ENCODE data around the gene PFKL. TPM values are rescaled to one million over a fixed set of nuclear protein-coding genes. Genes with fewer than 3 reads are reported as not detected.

The PFKL gene
- total RNA-seq, 1 experiment from 2014 or later = 134 TPM

DNA sequence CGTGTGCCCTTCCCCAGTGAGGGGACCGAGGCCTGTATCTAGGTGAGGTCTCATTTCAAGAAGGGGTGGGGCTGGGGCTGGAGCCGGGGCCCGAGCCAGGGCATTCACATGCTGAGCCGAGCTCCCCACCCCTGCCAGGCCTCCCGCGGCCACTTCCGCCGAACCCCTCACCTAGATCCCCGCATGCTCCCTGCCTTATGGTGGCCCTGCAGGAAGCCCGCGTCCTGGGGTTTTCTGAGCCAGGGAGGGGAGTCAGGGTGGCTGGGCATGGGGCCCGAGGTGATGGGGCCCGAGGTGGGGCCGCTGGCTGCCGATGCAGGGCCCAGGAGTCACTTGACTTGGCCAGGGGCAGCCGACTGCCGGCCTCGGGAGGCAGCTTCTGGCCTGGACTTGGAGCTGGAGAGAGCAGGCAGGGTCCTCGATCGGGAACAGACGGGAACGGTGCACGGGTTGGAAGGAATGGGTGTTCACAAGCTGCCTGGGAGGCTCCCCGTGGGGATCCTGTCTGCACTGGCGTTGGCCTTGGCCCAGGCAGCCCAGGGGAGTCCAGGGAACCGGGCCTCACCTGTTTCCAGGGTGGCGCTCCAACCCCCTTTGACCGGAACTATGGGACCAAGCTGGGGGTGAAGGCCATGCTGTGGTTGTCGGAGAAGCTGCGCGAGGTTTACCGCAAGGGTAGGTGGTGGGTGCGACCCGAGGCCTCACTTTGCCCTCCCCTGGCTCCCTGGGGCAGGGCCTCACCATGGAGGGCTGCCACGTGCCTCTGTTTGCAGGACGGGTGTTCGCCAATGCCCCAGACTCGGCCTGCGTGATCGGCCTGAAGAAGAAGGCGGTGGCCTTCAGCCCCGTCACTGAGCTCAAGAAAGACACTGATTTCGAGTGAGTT lies 25.8 kb downstream of the PFKL start:
- DNase-seq (ENCODE audit: low spot score) = no peak
- POLR2A ChIA-PET = no interaction called here
- Mint-ChIP-seq H3K27ac (no peak overlapping the region), H3K9me3 (no peaks in the 10 kb centered on the region), H3K27me3 (ENCODE audit: low read depth) (no peaks in the 10 kb centered on the region), H3K4me1 (no peaks in the 10 kb centered on the region), H3K4me3 (no peak overlapping the region), H3K36me3 (no peaks in the 10 kb centered on the region; the same call in 1 of the 2 replicates)
- no peak for ATAC-seq
- CTCF ChIA-PET = no interaction called here
- TF ChIP-seq SMAD4 (CRISPR knock-in tag; IDR thresholded peaks at IDR 0.05) (no peak), MYBL2 (CRISPR knock-in tag; IDR thresholded peaks at IDR 0.05) (no peak), ESRRA (CRISPR knock-in tag; IDR thresholded peaks at IDR 0.05; ENCODE audit: borderline replicate concordance) (no peak), ZNF219 (CRISPR knock-in tag; IDR thresholded peaks at IDR 0.05; ENCODE audit: borderline replicate concordance) (no peak), JAZF1 (CRISPR knock-in tag; IDR thresholded peaks at IDR 0.05) (no peak), IRF2 (CRISPR knock-in tag; IDR thresholded peaks at IDR 0.05; ENCODE audit: borderline replicate concordance, low read depth) (no peak), ETV6 (CRISPR knock-in tag; IDR thresholded peaks at IDR 0.05) (no peak), TEAD4 (CRISPR knock-in tag; IDR thresholded peaks at IDR 0.05) (no peak), GRHL2 (CRISPR knock-in tag; IDR thresholded peaks at IDR 0.05; ENCODE audit: insufficient replicate concordance, severe bottlenecking) (no peak)
- TF ChIP-seq, protein P1, sequence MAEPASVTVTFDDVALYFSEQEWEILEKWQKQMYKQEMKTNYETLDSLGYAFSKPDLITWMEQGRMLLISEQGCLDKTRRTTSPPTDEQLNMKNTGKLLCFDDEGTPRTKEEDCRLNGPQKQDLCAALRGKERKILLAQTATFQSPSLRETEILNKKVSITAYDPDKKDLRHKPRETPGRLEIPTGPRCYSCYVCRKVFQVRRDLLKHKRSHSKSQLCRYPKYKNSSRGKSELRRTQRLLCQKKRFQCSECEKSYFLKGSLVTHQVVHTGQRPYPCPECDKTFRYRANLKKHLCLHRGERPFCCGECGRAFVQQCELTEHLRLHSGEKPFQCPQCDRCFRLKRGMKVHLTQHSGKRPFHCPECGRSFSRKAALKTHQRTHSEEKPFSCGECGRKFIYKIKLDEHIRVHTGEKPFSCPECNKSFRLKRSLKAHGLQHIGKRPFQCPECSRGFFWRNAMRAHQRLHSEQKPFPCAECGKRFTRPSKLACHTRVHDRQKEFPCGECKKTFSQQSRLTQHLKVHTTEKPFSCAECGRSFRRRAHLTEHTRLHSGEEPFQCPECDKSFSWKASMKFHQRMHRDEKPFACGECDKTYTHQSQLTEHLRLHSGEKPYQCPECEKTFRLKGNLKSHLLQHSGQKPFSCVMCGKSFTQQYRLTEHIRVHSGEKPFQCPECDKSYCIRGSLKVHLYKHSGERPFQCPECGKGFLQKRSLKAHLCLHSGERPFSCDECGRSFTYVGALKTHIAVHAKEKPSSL (CRISPR knock-in tag; conservative IDR thresholded peaks at IDR 0.05) = no peak
- TF ChIP-seq, protein P2, sequence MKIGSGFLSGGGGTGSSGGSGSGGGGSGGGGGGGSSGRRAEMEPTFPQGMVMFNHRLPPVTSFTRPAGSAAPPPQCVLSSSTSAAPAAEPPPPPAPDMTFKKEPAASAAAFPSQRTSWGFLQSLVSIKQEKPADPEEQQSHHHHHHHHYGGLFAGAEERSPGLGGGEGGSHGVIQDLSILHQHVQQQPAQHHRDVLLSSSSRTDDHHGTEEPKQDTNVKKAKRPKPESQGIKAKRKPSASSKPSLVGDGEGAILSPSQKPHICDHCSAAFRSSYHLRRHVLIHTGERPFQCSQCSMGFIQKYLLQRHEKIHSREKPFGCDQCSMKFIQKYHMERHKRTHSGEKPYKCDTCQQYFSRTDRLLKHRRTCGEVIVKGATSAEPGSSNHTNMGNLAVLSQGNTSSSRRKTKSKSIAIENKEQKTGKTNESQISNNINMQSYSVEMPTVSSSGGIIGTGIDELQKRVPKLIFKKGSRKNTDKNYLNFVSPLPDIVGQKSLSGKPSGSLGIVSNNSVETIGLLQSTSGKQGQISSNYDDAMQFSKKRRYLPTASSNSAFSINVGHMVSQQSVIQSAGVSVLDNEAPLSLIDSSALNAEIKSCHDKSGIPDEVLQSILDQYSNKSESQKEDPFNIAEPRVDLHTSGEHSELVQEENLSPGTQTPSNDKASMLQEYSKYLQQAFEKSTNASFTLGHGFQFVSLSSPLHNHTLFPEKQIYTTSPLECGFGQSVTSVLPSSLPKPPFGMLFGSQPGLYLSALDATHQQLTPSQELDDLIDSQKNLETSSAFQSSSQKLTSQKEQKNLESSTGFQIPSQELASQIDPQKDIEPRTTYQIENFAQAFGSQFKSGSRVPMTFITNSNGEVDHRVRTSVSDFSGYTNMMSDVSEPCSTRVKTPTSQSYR (CRISPR knock-in tag; IDR thresholded peaks at IDR 0.05) = no peak
- TF ChIP-seq, protein P3, sequence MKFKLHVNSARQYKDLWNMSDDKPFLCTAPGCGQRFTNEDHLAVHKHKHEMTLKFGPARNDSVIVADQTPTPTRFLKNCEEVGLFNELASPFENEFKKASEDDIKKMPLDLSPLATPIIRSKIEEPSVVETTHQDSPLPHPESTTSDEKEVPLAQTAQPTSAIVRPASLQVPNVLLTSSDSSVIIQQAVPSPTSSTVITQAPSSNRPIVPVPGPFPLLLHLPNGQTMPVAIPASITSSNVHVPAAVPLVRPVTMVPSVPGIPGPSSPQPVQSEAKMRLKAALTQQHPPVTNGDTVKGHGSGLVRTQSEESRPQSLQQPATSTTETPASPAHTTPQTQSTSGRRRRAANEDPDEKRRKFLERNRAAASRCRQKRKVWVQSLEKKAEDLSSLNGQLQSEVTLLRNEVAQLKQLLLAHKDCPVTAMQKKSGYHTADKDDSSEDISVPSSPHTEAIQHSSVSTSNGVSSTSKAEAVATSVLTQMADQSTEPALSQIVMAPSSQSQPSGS (CRISPR knock-in tag; IDR thresholded peaks at IDR 0.05; ENCODE audit: borderline replicate concordance, low read depth) = no peak
- TF ChIP-seq, protein P4, sequence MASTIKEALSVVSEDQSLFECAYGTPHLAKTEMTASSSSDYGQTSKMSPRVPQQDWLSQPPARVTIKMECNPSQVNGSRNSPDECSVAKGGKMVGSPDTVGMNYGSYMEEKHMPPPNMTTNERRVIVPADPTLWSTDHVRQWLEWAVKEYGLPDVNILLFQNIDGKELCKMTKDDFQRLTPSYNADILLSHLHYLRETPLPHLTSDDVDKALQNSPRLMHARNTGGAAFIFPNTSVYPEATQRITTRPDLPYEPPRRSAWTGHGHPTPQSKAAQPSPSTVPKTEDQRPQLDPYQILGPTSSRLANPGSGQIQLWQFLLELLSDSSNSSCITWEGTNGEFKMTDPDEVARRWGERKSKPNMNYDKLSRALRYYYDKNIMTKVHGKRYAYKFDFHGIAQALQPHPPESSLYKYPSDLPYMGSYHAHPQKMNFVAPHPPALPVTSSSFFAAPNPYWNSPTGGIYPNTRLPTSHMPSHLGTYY (CRISPR knock-in tag; IDR thresholded peaks at IDR 0.05) = no peak
- TF ChIP-seq, protein P5, sequence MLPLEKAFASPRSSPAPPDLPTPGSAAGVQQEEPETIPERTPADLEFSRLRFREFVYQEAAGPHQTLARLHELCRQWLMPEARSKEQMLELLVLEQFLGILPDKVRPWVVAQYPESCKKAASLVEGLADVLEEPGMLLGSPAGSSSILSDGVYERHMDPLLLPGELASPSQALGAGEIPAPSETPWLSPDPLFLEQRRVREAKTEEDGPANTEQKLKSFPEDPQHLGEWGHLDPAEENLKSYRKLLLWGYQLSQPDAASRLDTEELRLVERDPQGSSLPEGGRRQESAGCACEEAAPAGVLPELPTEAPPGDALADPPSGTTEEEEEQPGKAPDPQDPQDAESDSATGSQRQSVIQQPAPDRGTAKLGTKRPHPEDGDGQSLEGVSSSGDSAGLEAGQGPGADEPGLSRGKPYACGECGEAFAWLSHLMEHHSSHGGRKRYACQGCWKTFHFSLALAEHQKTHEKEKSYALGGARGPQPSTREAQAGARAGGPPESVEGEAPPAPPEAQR (CRISPR knock-in tag; IDR thresholded peaks at IDR 0.05) = no peak

DNA sequence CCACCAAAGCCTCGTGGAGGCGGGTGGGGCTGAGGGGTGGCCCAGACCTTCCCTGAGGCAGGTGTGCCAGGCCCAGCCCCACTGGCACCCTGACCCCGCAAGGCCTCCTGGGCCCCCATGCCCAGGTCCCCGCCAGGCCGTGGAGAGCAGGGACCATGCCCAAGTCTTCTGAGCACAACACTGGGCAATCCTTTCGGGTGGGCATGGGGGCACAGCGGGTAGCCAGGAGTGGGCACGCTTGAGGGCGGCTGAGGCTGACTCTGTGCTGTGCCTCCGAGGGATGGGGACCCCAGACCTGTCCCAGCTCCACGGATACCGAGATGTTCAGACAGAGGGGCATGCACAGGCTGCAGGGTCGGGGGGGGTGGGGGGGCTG lies 26.4 kb downstream of the PFKL start:
- Mint-ChIP-seq H3K4me1 (no peaks in the 10 kb centered on the region), H3K27me3 (ENCODE audit: low read depth) (no peaks in the 10 kb centered on the region), H3K9me3 (no peaks in the 10 kb centered on the region), H3K36me3 (no peaks in the 10 kb centered on the region; the same call in 1 of the 2 replicates), H3K27ac (no peak overlapping the region), H3K4me3 (no peak overlapping the region)
- POLR2A ChIA-PET = no interaction called here
- ATAC-seq (no peak), DNase-seq (ENCODE audit: low spot score) (no peak)
- CTCF ChIA-PET = no interaction called here
- TF ChIP-seq MXD4 (CRISPR knock-in tag; IDR thresholded peaks at IDR 0.05; ENCODE audit: borderline replicate concordance) = no peak
- TF ChIP-seq, protein P6, sequence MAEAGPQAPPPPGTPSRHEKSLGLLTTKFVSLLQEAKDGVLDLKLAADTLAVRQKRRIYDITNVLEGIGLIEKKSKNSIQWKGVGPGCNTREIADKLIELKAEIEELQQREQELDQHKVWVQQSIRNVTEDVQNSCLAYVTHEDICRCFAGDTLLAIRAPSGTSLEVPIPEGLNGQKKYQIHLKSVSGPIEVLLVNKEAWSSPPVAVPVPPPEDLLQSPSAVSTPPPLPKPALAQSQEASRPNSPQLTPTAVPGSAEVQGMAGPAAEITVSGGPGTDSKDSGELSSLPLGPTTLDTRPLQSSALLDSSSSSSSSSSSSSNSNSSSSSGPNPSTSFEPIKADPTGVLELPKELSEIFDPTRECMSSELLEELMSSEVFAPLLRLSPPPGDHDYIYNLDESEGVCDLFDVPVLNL (CRISPR knock-in tag; IDR thresholded peaks at IDR 0.05; ENCODE audit: borderline replicate concordance, low read depth) = no peak
- TF ChIP-seq NR1H2 (CRISPR knock-in tag; IDR thresholded peaks at IDR 0.05) = no peak
- no peak for TF ChIP-seq NFATC4 (CRISPR knock-in tag; IDR thresholded peaks at IDR 0.05)
- TF ChIP-seq ZNF423 (CRISPR knock-in tag; IDR thresholded peaks at IDR 0.05) = no peak
- TF ChIP-seq, protein P7, sequence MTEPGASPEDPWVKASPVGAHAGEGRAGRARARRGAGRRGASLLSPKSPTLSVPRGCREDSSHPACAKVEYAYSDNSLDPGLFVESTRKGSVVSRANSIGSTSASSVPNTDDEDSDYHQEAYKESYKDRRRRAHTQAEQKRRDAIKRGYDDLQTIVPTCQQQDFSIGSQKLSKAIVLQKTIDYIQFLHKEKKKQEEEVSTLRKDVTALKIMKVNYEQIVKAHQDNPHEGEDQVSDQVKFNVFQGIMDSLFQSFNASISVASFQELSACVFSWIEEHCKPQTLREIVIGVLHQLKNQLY (CRISPR knock-in tag; IDR thresholded peaks at IDR 0.05) = no peak
- TF ChIP-seq, protein P8, sequence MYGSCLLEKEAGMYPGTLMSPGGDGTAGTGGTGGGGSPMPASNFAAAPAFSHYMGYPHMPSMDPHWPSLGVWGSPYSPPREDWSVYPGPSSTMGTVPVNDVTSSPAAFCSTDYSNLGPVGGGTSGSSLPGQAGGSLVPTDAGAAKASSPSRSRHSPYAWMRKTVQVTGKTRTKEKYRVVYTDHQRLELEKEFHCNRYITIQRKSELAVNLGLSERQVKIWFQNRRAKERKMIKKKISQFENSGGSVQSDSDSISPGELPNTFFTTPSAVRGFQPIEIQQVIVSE (CRISPR knock-in tag; IDR thresholded peaks at IDR 0.05; ENCODE audit: borderline replicate concordance) = no peak
- no peak for TF ChIP-seq NFYB (CRISPR knock-in tag; conservative IDR thresholded peaks at IDR 0.05; ENCODE audit: low read depth)
- TF ChIP-seq RELA (CRISPR knock-in tag; IDR thresholded peaks at IDR 0.05; ENCODE audit: borderline replicate concordance) = no peak

All from WTC11 (cell line).